NCI-H146 treated with DMSO at 0.1 percent for 48 hours (cell line): ENCODE measurements around the gene ZNF582.

Source experiments
- DNase-seq: peaks from one replicate; lab custom pipeline; 2025; ENCODE audit not compliant: unreplicated experiment; lab: John Stamatoyannopoulos, UW

The ZNF582 gene

DNA sequence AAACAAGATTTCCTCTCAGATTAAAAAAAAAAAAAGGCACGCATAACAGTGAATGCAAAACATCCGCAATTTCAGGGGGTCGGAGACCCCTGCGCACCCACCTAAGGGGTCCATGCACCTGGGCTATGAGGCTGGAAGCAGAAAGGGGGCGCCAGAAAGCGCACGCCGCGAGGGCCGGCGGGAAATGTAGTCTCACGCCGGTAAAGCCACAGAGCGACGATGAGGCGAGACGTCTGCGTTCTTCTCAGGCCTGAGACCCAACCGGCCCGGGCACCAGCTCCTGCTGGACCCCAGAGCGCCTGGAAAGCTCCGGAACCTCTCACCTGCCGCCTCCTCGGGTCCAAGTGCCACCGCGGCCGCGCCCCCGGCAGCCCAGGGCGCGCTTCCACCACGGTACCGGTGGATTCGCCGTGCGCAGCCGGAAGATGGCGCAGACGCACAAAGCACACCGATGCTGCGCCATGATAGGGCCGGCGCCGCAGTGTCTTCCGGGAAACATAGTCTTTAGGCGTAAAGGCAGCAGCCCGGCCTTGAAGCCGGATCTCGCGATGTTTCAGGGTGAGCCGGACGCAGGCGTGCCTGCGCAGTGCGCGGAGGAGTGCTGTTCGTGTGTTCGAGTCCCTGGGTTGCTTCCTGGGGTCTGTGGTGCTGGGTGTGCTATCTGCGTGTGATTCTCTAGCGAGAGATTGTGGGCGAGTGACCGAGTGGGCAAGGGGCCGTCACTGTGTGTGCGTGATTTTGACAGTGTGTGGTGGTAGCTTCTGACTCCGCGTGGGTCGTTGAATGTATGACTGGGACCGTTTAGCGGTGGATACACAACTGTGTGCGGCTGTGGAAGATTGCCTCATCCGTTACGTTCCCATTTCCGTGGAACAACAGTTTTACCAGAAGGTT, at the start of gene ZNF582:
ZNF582 (minus strand) TSS at position 416 of the 894 bp plus-strand sequence. CDS start 1,782 bp downstream, outside the sequence.
- peak; percentile 78 for DNase-seq

DNA sequence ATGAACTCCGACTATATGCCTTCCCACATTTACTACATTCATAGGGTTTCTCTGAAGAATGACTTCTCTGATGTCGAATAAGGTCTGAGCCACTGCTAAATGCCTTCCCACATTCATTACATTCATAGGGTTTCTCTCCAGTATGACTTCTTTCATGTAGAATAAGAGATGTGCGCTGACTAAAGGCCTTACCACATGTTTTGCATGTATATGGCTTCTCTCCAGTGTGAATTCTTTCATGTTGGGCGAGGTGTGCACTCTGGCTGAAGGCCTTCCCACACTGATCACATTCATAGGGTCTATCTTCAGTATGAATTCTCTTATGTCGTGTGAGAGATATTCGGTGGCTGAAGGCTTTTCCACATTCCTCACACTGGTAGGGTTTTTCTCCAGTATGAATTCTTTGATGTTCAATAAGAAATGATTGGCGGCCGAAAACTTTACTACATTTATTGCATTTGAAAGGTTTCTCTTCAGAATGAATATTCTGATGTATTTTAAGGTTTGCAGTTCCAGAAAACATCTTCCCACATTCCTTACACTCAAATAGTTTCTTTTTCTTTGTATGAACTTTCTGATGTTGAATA, 48.0 kb upstream of the ZNF582 start:
- DNase-seq, result no peak

DNA sequence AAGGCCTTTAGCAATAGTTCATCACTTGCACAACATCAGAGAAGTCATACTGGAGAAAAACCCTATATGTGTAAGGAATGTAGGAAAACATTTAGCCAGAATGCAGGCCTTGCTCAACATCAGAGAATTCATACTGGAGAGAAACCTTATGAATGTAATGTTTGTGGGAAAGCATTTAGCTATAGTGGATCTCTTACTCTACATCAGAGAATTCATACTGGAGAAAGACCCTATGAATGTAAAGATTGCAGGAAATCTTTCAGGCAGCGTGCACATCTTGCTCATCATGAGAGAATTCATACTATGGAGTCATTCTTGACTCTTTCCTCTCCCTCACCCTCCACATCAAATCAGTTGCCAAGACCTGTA, 30.6 kb upstream of the ZNF582 start:
- DNase-seq, result no peak

DNA sequence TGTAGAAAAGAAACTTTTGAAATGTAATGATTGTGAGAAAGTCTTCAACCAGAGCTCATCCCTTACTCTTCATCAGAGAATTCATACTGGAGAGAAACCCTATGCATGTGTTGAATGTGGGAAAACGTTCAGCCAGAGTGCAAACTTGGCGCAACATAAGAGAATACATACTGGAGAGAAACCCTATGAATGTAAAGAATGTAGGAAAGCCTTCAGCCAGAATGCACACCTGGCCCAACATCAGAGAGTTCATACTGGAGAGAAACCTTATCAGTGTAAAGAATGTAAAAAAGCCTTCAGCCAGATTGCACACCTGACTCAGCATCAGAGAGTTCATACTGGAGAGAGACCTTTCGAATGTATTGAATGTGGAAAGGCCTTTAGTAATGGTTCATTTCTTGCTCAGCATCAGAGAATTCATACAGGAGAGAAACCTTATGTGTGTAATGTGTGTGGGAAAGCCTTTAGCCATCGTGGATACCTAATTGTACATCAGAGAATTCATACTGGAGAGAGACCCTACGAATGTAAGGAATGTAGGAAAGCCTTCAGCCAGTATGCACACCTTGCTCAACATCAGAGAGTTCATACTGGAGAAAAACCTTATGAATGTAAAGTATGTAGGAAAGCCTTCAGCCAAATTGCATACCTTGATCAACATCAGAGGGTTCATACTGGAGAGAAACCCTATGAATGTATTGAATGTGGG, 30.1 kb upstream of the ZNF582 start:
- no peak for DNase-seq

DNA sequence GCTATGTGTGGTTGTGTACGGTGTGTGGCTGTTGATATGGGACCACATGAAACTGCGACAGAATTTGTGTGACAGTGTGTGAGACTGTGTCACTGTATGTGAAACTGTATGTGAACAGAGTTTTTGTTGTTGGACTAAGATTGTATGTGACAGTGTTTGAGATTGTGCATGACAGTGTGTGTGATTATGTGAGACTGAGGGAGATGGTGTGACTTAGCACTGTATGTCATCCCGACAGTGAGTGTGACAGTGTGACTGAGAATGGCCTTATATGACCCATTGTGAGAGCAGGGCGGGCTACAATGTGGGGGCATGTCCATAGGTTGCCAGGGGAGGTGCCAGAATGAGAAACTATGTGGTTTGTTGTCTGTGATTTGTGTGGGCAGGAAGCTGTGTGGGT, 11.7 kb upstream of the ZNF582 start:
- no peak for DNase-seq

DNA sequence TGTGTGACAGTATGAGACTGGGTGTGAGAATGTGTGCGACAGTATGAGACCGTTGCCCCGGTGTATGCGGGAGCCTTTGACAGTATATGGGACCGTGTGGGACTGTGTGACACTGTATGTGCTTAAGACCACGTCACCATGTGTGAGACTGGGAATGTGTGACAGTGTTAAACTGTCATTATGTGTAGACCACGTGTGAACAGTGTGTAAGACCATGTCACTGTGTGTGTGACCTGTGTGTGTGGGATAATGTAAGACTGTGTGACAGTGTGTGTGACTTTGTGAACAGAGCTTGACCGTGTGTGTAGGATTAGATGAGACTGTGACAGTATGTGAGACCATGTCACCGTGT, 11.3 kb upstream of the ZNF582 start:
- DNase-seq, result no peak

DNA sequence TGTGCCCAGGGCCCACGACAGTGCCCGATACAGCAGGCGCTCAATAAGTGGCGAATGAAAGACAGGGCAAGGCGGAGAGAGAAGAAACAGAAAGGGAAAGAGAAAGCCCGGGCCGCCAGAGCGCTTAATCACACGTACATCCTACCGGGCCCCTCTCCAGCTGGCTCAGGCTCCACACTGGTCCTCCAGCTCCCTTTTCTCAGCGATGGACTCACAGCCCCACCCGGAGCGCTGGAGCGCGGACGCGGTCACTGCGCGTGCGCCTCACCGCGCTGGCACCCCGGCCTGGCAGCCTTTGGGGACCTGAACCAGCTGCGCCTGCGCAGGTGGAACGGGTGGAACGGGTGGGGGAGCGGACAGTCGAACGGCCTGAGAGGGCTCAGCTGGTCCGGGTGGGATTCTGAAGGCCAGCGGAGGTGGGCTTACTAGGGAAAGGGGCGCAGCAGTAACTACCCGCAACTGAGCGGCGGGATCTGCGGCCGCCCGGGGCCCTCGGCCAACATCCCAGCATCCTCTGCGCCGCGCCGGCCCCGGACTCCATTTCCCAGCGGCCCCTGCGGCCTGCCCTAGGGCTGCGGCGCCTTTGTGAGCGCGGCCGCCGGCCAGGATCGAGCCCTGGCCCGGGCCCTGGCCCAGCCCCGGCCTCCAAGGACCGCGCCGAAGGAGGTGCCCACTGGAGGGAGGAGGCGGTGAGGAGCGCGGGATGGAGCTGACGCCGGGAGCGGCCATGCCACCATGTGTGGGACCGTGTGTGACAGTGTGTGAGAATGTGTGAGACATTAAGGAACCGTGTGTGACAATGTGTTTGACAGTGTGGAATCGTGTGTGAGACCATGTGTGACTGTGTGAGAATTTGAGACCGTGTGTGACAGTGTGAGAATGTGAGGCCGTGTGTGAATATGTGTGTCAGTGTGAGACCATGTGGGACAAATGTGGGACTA, 10.7 kb upstream of the ZNF582 start, which contains the start of gene ZNF583:
ZNF583 (plus strand) TSS at position 569 of the 941 bp plus-strand sequence. CDS start 2,783 bp downstream, outside the sequence.
- DNase-seq, result peak; percentile 88

DNA sequence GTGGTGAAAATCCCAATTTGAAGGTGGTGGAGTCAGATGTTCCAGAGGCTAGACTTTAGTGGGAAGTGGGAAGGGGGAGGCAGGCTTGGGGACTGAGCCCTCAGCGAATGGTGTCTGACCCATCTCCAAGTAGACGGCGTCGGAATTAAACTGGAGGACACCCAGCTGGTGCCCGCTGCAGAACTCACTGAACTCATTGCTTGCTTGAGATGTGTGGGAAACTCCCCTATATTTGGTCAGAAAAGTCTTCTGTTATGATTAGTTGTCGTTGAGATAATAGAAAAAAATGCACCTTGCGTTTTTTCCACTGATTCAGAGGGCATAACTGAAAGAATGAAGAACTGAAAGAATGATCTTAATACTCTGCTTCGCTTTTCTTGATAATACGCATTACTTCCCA, 9.9 kb upstream of the ZNF582 start:
- no peak for DNase-seq

DNA sequence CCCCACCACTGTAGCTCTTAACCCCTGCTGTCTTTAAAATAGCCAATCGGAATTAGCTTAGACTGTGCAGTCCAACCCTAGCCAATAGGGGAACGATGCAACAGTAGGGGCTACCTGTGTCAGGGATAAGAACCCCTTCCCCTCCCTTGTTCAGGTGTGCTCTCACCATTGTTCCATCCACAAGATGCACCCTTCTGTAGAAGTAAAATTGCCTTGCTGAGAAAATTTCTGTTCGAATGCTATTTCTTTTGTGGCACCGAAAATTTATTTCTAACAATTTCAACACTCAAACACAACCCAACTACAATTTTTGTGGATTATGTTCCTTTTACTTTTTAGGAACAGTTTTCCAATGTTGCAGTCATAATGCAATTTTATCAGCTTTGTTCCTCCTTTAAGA, 7.2 kb upstream of the ZNF582 start:
- DNase-seq, result no peak

DNA sequence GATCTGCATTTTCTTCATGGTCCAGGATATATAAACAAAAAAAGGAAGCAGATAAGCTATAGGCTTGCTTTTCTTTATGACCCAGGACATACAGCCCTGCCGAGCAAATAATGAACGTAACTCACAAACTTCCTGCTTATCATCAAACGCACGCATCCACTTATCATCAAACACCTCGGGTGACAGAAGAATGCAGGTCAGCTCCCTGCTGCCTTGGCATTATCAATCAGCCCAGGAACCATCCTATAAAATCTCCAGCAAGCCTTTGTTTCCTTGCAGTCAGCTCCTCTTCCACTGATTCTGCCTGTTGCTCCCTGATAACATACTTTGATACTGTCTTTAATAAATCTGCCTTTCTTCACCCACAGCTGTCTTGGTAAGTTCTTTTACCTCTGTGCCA, 5.5 kb upstream of the ZNF582 start:
- no peak for DNase-seq

DNA sequence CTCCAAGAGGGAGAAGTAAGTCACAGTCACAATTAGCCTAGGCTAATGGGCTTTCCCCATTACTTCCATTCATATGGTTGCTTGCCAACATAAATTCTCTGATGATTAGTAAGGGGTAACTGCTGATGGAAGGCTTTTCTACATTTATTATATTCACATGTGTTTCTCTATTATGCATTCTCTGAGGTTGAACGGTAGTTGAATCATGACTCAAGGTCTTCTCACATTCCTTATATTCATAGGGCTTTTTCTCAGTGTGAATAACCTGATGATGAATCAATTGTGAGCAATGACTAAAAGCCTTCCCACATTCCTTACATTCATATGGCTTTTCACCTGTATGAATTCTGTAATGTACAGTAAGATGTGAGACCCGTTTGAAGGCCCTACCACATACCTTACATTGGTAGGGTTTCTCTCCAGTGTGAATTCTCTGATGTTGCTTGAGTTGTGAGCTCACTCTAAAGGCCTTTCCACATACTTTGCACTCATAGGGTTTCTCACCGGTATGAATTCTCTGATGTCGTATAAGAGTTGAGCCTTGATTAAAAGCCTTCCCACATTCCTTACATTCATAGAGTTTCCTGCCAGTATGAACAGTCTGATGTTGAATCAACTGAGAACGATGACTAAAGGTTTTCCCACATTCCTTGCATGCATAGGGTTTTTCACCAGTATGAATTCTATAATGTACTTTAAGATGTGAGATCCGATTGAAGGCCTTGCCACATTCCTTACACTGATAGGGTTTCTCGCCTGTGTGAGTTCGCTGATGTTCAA, 9.3 kb downstream of the ZNF582 start:
- DNase-seq, result no peak

DNA sequence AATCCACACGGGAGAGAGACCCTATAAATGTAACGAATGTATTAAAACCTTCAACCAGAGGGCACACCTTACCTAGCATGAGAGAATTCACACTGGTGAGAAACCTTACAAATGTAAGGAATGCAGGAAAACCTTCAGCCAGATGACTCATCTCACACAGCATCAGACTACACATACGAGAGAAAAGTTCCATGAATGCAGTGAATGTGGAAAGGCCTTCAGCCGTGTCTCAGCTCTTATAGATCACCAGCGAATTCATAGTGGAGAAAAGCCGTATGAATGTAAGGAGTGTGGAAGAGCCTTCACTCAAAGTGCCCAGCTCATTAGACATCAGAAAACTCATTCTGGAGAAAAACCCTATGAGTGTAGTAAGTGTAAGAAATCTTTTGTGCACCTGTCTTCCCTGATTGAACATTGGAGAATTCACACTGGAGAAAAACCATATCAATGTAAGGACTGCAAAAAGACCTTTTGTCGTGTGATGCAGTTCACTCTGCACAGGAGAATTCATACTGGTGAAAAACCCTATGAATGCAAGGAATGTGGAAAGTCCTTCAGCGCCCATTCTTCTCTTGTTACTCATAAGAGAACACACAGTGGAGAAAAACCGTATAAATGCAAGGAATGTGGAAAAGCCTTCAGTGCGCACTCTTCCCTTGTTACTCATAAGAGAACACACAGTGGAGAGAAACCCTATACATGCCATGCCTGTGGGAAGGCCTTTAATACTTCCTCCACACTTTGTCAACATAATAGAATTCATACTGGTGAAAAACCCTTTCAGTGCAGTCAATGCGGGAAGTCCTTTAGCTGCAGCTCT, 16.0 kb downstream of the ZNF582 start:
- no peak for DNase-seq

DNA sequence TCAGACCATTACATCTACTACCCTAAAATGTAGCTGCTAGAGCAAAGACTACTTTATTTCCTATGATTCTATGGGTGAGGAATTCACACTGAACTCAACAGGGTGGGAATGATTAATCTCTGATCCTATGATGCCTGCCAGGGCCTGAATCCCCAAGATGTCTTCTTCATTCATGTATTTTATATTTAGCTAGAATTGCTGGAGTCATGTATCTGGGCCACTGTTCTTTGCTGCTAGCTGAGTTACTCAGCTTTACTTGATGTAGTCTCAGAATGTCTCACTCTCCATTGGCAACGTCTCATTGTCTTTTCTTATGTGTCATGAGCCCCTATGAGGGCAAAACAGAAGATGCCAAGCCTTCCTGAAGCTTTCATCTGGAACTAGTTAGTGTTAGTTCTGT, 21.1 kb downstream of the ZNF582 start:
- no peak for DNase-seq

DNA sequence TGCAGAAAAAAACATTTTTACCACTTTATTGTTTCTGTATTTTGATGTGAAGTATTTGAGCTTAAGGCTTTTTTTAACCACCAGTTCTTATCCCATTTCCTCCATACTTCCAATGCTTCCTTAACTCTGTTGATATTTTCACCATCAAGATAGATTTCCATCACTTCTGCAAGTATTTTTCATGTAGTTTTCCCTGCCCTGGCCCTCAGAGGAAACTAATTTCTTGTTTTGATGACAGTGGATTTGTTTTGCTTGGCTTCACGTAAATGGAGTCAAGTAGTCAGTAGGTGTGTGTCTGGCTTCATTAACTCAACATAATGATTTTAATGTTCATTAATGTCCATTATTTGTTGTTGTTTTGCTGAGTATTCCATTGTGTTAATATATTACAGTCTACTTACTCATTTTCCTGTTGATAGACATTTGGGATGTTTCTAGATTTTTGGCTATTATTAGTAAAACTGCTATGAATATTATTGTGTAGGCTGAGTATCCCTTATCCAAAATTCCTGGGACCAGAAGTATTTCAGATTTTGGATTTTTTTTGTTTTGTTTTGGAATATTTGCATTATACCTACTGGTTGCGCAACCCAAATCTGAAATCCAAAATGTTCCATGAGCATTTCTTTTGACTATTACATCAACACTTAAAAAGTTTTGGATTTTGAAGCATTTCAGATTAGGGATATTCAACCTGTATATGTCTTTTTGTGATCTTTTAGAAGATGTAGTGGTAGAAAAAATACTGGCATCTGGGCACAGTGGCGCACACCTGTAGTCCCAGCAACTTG, 23.3 kb downstream of the ZNF582 start:
- DNase-seq, result no peak

DNA sequence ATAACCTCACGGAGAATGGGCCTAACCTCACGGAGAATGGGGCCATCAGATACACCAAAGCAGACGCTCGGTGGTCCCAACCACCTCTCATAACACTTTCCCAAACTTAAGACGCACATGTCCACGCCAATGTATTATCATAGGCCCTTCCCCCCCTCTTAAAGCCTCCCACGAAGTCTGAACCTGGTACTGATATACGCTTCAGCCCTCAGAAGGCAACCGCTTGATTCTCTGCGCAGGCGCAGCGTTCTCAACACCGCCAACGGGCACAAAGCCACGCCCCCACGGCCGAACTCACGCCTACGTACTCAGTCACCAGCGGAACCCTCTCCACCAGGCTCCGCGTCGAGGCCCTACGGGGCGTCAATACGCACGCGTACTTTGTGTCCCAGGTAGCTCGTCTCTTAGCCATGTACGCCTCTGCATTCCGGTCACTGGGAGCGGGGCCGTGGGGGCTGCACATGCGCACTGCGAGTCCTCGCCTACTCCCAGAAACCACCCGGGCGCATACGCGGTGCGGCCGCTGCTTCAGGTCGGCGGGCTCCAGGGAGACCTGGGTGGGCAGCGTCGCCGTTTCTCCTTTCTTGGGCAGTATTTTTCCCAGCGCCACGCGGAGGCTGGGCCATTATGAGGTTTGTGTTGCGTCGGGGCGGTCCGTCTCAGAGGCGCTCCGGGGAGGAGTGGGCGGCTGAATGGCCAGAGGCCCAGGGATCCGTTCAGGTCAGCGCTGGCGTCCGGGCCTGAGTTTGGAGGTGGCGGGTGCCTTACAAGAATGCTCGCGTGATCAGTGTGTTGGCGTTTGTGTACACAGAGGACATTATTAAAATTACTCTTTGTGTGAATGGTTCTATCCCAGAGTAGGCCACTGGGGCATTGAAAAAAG, 25.3 kb downstream of the ZNF582 start:
- peak; percentile 79 for DNase-seq

DNA sequence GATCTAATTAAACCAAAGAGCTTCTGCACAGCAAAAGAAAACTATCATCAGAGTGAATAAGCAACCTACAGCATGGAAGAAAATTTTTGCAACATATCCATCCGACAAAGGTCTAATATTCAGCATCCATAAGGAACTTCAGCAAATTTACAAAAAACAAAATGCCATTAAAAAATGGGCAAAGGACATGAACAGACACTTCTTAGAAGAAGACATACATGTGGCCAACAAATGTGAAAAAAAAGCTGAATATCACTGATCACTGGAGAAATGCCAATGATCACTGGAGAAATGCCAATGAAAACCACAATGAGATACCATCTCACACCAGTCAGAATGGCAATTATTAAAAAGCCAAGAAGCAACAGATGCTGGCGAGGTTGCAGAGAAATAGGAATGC, 32.5 kb downstream of the ZNF582 start:
- no peak for DNase-seq

DNA sequence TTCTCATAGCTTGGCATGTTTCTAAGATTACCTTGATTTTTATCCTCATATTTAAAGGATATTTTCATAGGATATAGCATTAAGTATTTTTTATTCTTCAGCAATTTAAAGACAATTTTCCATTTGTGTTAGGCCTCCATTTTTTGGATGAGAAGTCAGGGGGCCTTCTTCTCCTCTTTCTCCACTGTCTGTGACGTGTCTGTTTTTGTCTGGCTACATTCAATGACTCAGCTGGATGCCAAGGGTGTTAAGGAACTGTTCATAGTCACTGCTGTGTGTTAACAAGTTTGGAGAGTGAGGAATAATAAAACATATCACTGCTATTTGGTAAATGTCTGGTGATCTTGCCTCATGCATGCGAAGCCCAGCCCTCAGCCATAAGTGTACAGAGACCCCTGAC, 36.4 kb downstream of the ZNF582 start:
- DNase-seq, result no peak
